Activated T-cell treated with anti-CD3 and anti-CD28 coated beads, Interleukin-2, amount 50 U/mL, for 72 hours (primary cell): ENCODE data around the gene WDFY4. TPM values are rescaled to one million over a fixed set of nuclear protein-coding genes. Genes with fewer than 3 reads are reported as not detected.

ENCODE experiments used
- ATAC-seq, 2 donors: fragments of 150-1000 bp; cut with Tn5 transposase; replicated peaks in 1 of 2; 2 replicates each; pipeline ENCODE4 v1.10.0; 2021; ENCODE audit warnings: moderate library complexity in 2 of 2, mild to moderate bottlenecking in 1 of 2
- DNase-seq, 2 donors: peaks; one replicate each; pipeline ENCODE4 v3.0.0; 2021 to 2022; ENCODE audit warnings: mixed read lengths in 1 of 2
- H3K27ac Mint-ChIP-seq: one replicate; pipeline ENCODE4 v1.8.0; 2022; ENCODE audit warnings: mild to moderate bottlenecking, moderate library complexity, mixed read lengths
- H3K27me3 Mint-ChIP-seq: one replicate; pipeline ENCODE4 v1.8.0; 2022; ENCODE audit warnings: low read depth, mixed read lengths
- H3K36me3 Mint-ChIP-seq, 2 donors: one replicate each; pipeline ENCODE4 v1.8.0; 2022; ENCODE audit warnings: mixed read lengths in 2 of 2, mild to moderate bottlenecking in 1 of 2; ENCODE audit not compliant: insufficient read depth in 2 of 2
- H3K4me1 Mint-ChIP-seq: one replicate; pipeline ENCODE4 v1.8.0; 2022; ENCODE audit warnings: low read depth, mixed read lengths
- H3K4me3 Mint-ChIP-seq, 2 donors: one replicate each; pipeline ENCODE4 v1.8.0; 2022; ENCODE audit warnings: mild to moderate bottlenecking in 2 of 2, mixed read lengths in 2 of 2, moderate library complexity in 2 of 2
- H3K9me3 Mint-ChIP-seq, 2 donors: one replicate each; pipeline ENCODE4 v1.8.0; 2022; ENCODE audit warnings: mixed read lengths in 2 of 2
- total RNA-seq, 2 donors: library from RNA; stranded (reverse); gene quantifications; one replicate each; pipeline ENCODE4 v1.2.3, GENCODE V29; 2022

Gene WDFY4
- total RNA-seq, 2 donors from 2014 or later, result 0.58 to 1.7 TPM

DNA sequence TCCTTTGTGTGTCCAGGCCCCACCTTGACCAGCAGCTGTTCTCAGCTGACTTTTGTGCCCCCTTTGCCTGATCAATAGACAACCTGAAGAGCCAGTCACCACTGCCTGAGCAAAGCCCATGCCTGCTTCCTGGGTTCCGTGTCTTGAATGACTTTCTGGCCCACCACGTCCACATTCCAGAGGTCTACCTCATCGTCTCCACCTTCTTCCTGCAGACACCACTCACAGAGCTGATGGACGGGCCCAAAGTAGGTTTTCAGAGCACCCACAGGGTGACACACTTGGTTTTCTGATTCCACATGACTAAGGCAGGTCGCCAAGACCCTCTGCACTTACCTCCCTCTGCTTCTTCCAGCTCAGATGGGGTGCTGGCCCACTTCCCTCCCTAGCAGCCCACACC is 126.8 kb downstream of the WDFY4 start:
- H3K36me3 Mint-ChIP-seq, result no peaks in the 10 kb centered on the region
- H3K9me3 Mint-ChIP-seq, result no peaks in the 10 kb centered on the region
- H3K27me3 Mint-ChIP-seq, result no peaks in the 10 kb centered on the region
- no peak overlapping the region for H3K27ac Mint-ChIP-seq
- no peaks in the 10 kb centered on the region for H3K4me1 Mint-ChIP-seq
- ATAC-seq (no peak), DNase-seq (no peak)
- no peak overlapping the region for H3K4me3 Mint-ChIP-seq

DNA sequence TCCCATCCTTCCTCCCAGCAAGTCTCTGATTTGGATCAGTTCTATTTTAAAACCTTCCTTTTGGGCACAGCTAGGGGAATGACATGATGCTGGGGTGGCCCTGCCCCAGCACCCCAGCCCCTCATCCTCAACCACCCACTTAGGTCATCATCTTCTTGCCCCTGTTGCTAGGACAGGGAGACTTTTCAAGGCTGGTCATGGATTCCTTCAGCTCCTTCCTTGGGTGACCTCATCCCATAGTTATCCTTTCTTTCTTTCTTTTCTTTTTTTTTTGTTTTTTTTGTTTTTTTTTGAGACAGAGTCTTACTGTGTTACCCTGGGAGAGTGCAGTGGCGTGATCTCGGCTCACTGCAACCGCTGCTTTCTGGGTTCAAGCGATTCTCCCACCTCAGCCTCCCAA is 127.2 kb downstream of the WDFY4 start:
- no peak for ATAC-seq
- Mint-ChIP-seq H3K36me3 (no peaks in the 10 kb centered on the region), H3K4me3 (no peak overlapping the region)

DNA sequence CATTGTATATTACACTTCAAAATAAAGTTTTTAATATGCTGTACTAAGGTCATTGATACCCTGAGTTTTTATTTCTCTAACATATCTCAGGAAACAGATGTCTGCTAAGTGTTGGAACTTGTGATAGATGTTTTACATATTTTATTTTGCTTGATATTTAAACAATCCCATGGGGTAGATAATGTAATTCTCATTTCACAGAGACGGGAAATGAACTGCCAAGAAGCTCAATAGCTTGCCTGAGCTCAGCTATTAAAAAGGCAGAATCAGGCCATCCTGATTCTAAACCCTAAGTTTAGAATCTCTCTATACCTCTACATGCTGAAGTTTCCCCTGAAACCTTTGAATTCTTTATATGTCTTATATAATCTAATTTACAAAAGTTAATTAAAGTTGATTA is 128.6 kb downstream of the WDFY4 start:
- Mint-ChIP-seq H3K27ac (no peak overlapping the region), H3K9me3 (no peaks in the 10 kb centered on the region), H3K36me3 (no peaks in the 10 kb centered on the region), H3K27me3 (no peaks in the 10 kb centered on the region), H3K4me3 (no peak overlapping the region), H3K4me1 (no peaks in the 10 kb centered on the region)
- DNase-seq (no peak), ATAC-seq (no peak)

More for the DNA sequence above, 127.2 kb downstream of the WDFY4 start:
- no peaks in the 10 kb centered on the region for H3K27me3 Mint-ChIP-seq
- no peak for DNase-seq
- no peaks in the 10 kb centered on the region for H3K9me3 Mint-ChIP-seq
- H3K4me1 Mint-ChIP-seq, result no peaks in the 10 kb centered on the region
- no peak overlapping the region for H3K27ac Mint-ChIP-seq

DNA sequence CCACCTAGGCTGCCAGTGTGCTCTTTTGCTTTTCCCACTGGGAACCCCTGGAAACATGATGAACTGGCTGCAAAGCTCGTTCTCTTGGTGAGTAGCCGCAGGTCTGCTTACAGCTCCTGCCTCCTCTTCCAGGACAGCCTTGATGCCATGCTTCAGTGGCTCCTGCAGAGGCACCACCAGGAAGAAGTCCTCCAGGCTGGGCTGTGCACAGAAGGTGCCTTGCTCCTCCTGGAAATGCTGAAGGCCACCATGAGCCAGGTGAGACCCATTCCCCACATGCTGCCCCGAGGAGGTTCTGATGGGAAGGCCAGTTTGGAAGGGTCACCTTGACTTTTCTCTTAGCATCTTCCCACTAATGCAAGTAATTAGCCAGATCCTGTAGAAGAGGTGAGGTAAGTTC is 129.2 kb downstream of the WDFY4 start:
- no peaks in the 10 kb centered on the region for H3K36me3 Mint-ChIP-seq
- no peak for DNase-seq
- H3K27ac Mint-ChIP-seq, result no peak overlapping the region
- H3K27me3 Mint-ChIP-seq, result no peaks in the 10 kb centered on the region
- no peaks in the 10 kb centered on the region for H3K9me3 Mint-ChIP-seq
- no peak for ATAC-seq
- H3K4me3 Mint-ChIP-seq, result no peak overlapping the region
- no peaks in the 10 kb centered on the region for H3K4me1 Mint-ChIP-seq

DNA sequence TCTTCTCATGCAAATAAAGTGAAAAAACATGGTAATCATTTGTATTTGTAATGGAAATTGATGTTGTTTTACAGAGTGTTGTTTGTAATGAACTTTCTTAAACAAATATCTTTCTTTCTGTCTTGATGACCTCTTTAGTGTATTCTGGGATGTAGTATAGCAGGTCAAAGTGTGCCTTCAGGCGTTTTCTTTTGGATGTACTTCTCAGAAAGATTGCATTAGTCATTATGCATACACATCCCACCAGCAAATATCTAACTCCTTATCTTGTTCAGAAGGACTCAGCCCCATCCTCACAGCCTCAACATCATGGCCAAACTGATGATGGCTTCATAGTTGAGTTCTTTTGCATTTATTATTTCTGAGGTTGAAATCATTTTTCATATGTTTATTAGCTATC is 130.3 kb downstream of the WDFY4 start:
- Mint-ChIP-seq H3K27ac (no peak overlapping the region), H3K27me3 (no peaks in the 10 kb centered on the region), H3K4me1 (no peaks in the 10 kb centered on the region), H3K9me3 (no peaks in the 10 kb centered on the region), H3K4me3 (no peak overlapping the region), H3K36me3 (no peaks in the 10 kb centered on the region)
- no peak for DNase-seq
- no peak for ATAC-seq

DNA sequence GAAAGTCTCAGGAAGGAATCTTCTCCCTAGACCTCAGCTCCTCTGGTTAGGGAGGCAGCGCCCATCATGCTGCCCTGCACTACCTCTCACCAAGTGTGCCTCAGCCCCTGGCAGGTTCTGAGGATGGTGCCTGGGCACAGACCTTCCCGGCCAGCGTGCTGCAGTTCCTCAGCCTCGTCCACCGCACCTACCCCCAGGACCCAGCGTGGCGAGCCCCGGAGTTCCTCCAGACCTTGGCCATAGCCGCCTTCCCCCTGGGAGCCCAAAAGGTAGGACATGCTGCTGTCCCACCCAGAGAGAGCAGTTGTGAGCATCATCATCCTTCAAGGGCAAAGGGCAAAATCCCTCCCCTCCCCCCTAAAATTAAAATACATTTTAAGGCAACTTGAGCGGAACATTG is 132.5 kb downstream of the WDFY4 start:
- Mint-ChIP-seq H3K4me1 (no peaks in the 10 kb centered on the region), H3K36me3 (no peaks in the 10 kb centered on the region), H3K27me3 (no peaks in the 10 kb centered on the region), H3K27ac (no peak overlapping the region), H3K9me3 (no peaks in the 10 kb centered on the region), H3K4me3 (no peak overlapping the region)
- ATAC-seq (no peak), DNase-seq (no peak)

DNA sequence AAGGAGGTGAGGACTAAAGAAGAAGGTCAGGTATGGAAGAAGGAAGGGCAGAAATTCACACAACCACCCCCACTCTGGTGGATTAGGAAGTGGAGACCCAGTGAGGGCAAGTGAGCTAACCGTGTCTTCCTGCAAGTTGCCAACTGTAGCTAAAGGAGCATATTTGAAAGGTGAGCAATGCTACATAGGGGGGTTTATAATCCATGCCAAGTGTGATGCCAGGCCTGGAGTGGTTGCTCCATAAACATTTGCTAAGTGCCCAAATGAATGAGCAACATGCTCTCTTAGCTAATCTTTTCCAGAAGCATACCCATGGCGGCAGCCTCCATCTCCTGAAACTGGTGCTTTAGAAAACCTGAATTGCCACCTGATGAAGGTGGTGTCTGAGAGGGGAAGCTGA is 133.4 kb downstream of the WDFY4 start:
- Mint-ChIP-seq H3K27ac (no peak overlapping the region), H3K4me3 (no peak overlapping the region), H3K27me3 (no peaks in the 10 kb centered on the region), H3K4me1 (no peaks in the 10 kb centered on the region), H3K36me3 (no peaks in the 10 kb centered on the region), H3K9me3 (no peaks in the 10 kb centered on the region)
- DNase-seq (no peak), ATAC-seq (no peak)

DNA sequence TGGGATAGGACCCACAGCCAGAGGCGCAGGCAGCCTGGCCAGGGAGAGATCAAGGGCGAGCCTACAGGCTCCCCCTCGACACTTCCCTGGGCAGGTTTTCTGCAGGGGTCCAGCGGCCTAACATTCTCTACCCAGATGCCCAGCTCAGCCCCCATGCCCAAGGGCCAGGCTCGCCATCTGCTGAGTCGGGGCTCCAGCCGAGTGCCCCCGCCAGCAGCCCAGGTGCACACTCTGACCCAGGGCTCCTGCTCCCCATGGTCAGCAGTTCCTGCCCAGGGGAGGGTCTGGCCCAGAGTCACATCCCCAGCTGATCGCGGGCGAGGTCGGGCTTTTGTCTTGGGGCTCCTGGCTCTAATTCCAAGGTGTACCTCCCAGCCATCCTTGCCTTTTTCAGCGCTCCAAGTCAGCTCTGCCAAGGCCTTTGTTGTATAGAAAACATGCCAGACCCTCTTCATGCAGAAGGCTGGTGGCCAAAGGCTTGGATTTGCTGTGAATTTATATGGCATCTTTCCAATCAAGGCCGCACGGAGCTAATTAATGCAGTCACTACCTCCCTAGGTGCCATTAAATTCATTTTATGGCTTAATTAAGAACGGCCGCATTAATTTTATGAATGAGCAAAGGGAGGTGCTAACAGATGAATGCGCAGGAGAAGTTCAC is 134.3 kb downstream of the WDFY4 start:
- H3K4me1 Mint-ChIP-seq, result no peaks in the 10 kb centered on the region
- H3K4me3 Mint-ChIP-seq, result no peak overlapping the region
- no peaks in the 10 kb centered on the region for H3K36me3 Mint-ChIP-seq
- DNase-seq (no peak), ATAC-seq (no peak)
- H3K9me3 Mint-ChIP-seq, result no peaks in the 10 kb centered on the region
- no peak overlapping the region for H3K27ac Mint-ChIP-seq
- no peaks in the 10 kb centered on the region for H3K27me3 Mint-ChIP-seq

DNA sequence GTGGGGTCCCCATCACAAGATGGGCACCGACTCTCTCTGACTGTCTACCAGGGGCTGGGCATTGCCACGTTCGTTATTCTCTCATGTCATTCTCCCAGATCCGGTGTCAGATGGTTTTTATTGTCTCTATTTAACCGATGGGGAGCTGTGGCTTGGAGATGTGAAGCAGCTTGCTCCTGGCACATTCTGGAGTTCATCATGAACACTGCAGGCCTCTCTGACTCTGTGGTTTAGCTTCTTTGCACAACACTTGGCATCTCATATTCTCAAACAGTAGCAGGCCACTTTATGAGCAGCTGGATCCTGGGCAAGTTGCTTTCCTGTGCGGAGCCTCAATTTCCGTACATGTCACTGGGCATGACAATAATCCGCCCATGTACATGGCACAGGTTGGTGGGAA is 135.1 kb downstream of the WDFY4 start:
- no peak overlapping the region for H3K4me3 Mint-ChIP-seq
- no peaks in the 10 kb centered on the region for H3K27me3 Mint-ChIP-seq
- H3K4me1 Mint-ChIP-seq, result no peaks in the 10 kb centered on the region
- no peak for ATAC-seq
- no peak for DNase-seq
- H3K9me3 Mint-ChIP-seq, result no peaks in the 10 kb centered on the region
- H3K27ac Mint-ChIP-seq, result no peak overlapping the region
- H3K36me3 Mint-ChIP-seq, result no peaks in the 10 kb centered on the region

DNA sequence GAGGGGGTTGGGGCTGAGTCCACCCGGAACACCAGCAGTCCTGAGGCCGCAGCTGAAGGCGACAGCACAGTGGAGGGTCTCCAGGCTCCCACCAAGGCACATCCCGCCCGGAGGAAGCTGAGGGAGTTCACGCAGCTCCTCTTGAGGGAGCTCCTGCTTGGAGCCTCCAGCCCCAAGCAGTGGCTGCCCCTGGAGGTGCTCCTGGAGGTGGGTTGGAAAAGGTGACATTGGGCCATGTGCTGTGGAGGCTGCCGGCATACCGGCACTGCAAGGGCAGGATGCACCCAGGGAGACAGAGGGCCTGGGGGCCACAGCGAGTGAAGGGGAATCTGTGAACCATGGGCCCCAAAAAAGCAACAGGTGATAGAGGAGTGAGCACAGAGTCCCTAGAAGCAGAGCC is 135.6 kb downstream of the WDFY4 start:
- Mint-ChIP-seq H3K4me1 (no peaks in the 10 kb centered on the region), H3K27me3 (no peaks in the 10 kb centered on the region), H3K9me3 (no peaks in the 10 kb centered on the region), H3K36me3 (no peaks in the 10 kb centered on the region), H3K27ac (no peak overlapping the region), H3K4me3 (no peak overlapping the region)
- DNase-seq, result no peak
- ATAC-seq, result no peak

DNA sequence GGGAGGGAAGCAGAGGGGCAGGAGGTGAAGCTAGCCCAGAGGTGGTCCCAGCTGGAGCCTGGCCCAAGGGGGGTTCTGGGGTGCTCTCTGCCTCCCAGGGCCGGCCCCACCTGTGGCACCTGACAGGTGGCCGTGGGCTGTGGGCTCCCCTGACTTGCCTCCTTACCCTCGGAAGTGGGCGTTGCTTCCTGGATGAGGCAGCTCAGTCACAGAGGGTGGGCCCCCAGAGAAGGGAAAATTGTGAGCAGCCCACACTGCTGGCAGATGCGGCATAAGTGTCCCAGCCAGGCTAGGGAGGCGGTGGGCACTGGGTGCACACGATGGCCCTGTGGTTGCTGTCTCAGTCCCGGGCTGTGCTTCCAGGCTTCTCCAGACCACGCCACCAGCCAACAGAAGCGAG is 136.0 kb downstream of the WDFY4 start:
- H3K36me3 Mint-ChIP-seq, result no peaks in the 10 kb centered on the region
- no peaks in the 10 kb centered on the region for H3K4me1 Mint-ChIP-seq
- no peak for DNase-seq
- ATAC-seq, result no peak
- H3K4me3 Mint-ChIP-seq, result no peak overlapping the region
- H3K9me3 Mint-ChIP-seq, result no peaks in the 10 kb centered on the region
- no peak overlapping the region for H3K27ac Mint-ChIP-seq
- H3K27me3 Mint-ChIP-seq, result no peaks in the 10 kb centered on the region

DNA sequence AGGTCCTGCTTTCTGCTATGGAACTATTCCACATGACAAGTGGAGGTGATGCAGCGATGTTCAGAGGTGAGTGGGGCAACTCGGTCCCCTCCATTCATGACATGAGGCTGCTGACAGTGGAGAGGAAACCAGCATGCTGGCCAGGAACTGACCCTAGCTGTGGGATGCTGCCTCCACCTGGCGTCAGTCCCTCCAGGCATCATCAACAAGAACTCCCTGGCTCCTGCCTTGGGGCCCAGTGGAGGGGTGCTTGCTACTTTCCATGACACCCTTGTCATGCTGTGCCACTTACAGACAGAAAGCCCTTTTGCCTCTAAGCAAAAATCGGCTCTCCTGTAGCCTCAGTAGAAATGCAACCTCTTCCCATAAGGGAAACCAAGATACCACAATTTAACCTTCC is 136.4 kb downstream of the WDFY4 start:
- no peaks in the 10 kb centered on the region for H3K4me1 Mint-ChIP-seq
- H3K4me3 Mint-ChIP-seq, result no peak overlapping the region
- ATAC-seq, result no peak
- H3K36me3 Mint-ChIP-seq, result no peaks in the 10 kb centered on the region
- H3K9me3 Mint-ChIP-seq, result no peaks in the 10 kb centered on the region
- no peak overlapping the region for H3K27ac Mint-ChIP-seq
- no peaks in the 10 kb centered on the region for H3K27me3 Mint-ChIP-seq
- DNase-seq, result no peak

DNA sequence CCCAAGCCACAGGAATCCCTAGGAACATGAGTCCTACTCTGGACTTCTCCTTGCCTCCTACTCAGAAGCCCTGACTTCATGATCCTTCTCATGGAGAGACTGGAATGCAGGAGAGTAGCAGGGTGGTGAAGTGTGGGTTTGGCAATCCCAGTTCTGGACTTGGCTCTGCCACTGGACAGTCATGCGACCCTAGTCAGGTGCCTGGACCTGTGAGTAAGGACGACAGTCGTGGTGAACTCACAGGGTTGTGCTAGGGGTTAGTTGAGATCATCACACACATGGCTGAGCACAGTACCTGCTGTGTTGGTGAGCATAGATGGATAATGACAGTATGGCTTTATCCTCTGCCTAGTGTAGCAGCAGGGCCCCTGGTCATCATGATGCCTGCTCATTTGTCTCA is 137.0 kb downstream of the WDFY4 start:
- no peak overlapping the region for H3K27ac Mint-ChIP-seq
- no peak overlapping the region for H3K4me3 Mint-ChIP-seq
- no peak for DNase-seq
- no peaks in the 10 kb centered on the region for H3K4me1 Mint-ChIP-seq
- H3K9me3 Mint-ChIP-seq, result no peaks in the 10 kb centered on the region
- H3K27me3 Mint-ChIP-seq, result no peaks in the 10 kb centered on the region
- ATAC-seq, result no peak
- H3K36me3 Mint-ChIP-seq, result no peaks in the 10 kb centered on the region

DNA sequence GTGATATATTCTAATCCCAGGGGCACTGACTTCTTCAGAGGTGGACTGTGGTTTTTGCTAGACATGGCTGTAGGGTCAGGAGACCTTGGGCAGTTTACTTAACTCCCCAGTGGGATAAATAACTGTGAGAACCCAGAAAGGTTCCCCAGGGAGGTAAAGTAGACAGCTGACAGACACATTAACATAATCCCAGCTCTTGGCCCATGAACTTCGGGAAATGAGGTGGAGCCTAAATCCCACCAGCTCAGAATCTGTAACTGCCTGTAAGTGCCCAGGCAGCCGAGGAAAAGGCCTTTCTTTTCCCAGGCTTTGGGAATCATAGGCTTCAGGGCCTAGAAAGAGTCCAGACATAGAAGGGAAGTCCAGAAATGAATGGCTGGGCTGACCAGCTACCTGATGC is 149.0 kb downstream of the WDFY4 start:
- H3K36me3 Mint-ChIP-seq, result no peaks in the 10 kb centered on the region
- no peak for ATAC-seq
- no peaks in the 10 kb centered on the region for H3K4me1 Mint-ChIP-seq
- no peaks in the 10 kb centered on the region for H3K27me3 Mint-ChIP-seq
- peaks cover 3 to 7% of the 10 kb centered on the region in 2 donors for H3K9me3 Mint-ChIP-seq
- no peak for DNase-seq
- no peak overlapping the region for H3K4me3 Mint-ChIP-seq
- H3K27ac Mint-ChIP-seq, result no peak overlapping the region
